GM23338 (cell line): ENCODE data around the gene EIF4E3. TPM values are rescaled to one million over a fixed set of nuclear protein-coding genes. Genes with fewer than 3 reads are reported as not detected.
A peak's percentile ranks its signal among the peaks of the same experiment; 100 is the strongest.

ENCODE experiments used
- ATAC-seq: fragments of 200-7000 bp; cut with Tn5 transposase; 3 replicates; pipeline ENCODE4 v1.9.1; 2020
- DNase-seq: peaks from one replicate; pipeline ENCODE4 v3.0.0-alpha.2; 2015; ENCODE audit warnings: low spot score
- H2AFZ ChIP-seq: fragments of 200-600 bp; sonication (generic); 2 replicates; pipeline ENCODE4 v1.8.0; 2016; ENCODE audit warnings: antibody characterized with exemption, mild to moderate bottlenecking, moderate library complexity
- H3F3A ChIP-seq: fragments of 200-600 bp; sonication (generic); replicated peaks from 2 replicates; pipeline ENCODE4 v1.8.0; 2017; ENCODE audit warnings: antibody characterized with exemption, mixed run types, low read depth
- H3K27ac ChIP-seq: fragments of 200-600 bp; sonication (generic); 2 replicates; pipeline ENCODE4 v1.6.1; 2016; ENCODE audit warnings: low read depth
- H3K27me3 ChIP-seq: fragments of 200-600 bp; sonication (generic); 2 replicates; pipeline ENCODE4 v1.8.0; 2016; ENCODE audit warnings: mild to moderate bottlenecking, mixed run types, moderate library complexity; ENCODE audit not compliant: insufficient read depth
- H3K36me3 ChIP-seq: fragments of 200-600 bp; sonication (generic); 2 replicates; pipeline ENCODE4 v1.8.0; 2016; ENCODE audit warnings: mild to moderate bottlenecking; ENCODE audit not compliant: insufficient read depth
- H3K4me1 ChIP-seq: fragments of 200-600 bp; sonication (generic); 2 replicates; pipeline ENCODE4 v1.8.0; 2016; ENCODE audit warnings: mild to moderate bottlenecking, moderate library complexity; ENCODE audit not compliant: insufficient read depth
- H3K4me2 ChIP-seq: fragments of 200-600 bp; sonication (generic); 2 replicates; pipeline ENCODE4 v1.7.1; 2017; ENCODE audit warnings: mixed run types
- H3K4me3 ChIP-seq: fragments of 200-600 bp; sonication (generic); 2 replicates; pipeline ENCODE4 v1.6.1; 2016; ENCODE audit warnings: mixed run types
- H3K79me2 ChIP-seq: fragments of 200-600 bp; sonication (generic); replicated peaks from 2 replicates; pipeline ENCODE4 v1.8.0; 2017; ENCODE audit warnings: mild to moderate bottlenecking; ENCODE audit not compliant: insufficient read depth
- H3K9me2 ChIP-seq: fragments of 200-600 bp; sonication (generic); 2 replicates; pipeline ENCODE4 v1.8.0; 2017; ENCODE audit not compliant: insufficient read depth
- H4K20me1 ChIP-seq: fragments of 200-600 bp; sonication (generic); replicated peaks from 2 replicates; pipeline ENCODE4 v1.8.0; 2017; ENCODE audit warnings: mild to moderate bottlenecking; ENCODE audit not compliant: insufficient read depth
- H3K27ac Mint-ChIP-seq: 2 replicates; pipeline ENCODE4 v1.8.0; 2020; ENCODE audit warnings: inconsistent platforms, mild to moderate bottlenecking, moderate library complexity, mixed read lengths
- H3K27me3 Mint-ChIP-seq: 3 replicates; pipeline ENCODE4 v1.8.0; 2022; ENCODE audit warnings: low read depth, mild to moderate bottlenecking, moderate library complexity, mixed read lengths, inconsistent platforms; ENCODE audit not compliant: insufficient read depth, poor library complexity
- H3K36me3 Mint-ChIP-seq: 3 replicates; pipeline ENCODE4 v1.8.0; 2021; ENCODE audit warnings: low read depth, mild to moderate bottlenecking, inconsistent platforms, moderate library complexity, mixed read lengths
- H3K4me1 Mint-ChIP-seq: 3 replicates; pipeline ENCODE4 v1.8.0; 2020; ENCODE audit warnings: mild to moderate bottlenecking, inconsistent platforms, mixed read lengths
- H3K4me3 Mint-ChIP-seq: 3 replicates; pipeline ENCODE4 v1.8.0; 2021; ENCODE audit warnings: moderate library complexity, mild to moderate bottlenecking, inconsistent platforms, mixed read lengths
- H3K9me3 Mint-ChIP-seq: 3 replicates; pipeline ENCODE4 v1.8.0; 2020; ENCODE audit warnings: moderate library complexity, mild to moderate bottlenecking, inconsistent platforms, mixed read lengths
- CREB1 ChIP-seq: fragments of 250-450 bp; sonication (Bioruptor Pico); IDR thresholded peaks from 2 replicates; pipeline ENCODE4 v1.5.0; 2020; ENCODE audit warnings: low read depth, mild to moderate bottlenecking, moderate library complexity
- EZH2 ChIP-seq: fragments of 200-600 bp; sonication (generic); IDR thresholded peaks from one replicate; pipeline ENCODE4 v1.8.0; 2017; ENCODE audit warnings: antibody characterized with exemption, mild to moderate bottlenecking, low read depth; ENCODE audit not compliant: unreplicated experiment
- EZH2phosphoT487 ChIP-seq: fragments of 200-600 bp; sonication (generic); IDR thresholded peaks from one replicate; pipeline ENCODE4 v1.8.1; 2018; ENCODE audit warnings: antibody characterized with exemption; ENCODE audit not compliant: unreplicated experiment
- JUNB ChIP-seq: IDR thresholded peaks from one replicate; pipeline ENCODE4 v1.6.1; 2016; ENCODE audit warnings: antibody characterized with exemption; ENCODE audit not compliant: unreplicated experiment
- STAT1 ChIP-seq: IDR thresholded peaks from one replicate; pipeline ENCODE4 v1.6.1; 2016; ENCODE audit warnings: antibody characterized with exemption; ENCODE audit not compliant: unreplicated experiment
- polyA plus RNA-seq: library from polyadenylated mRNA; unstranded; fragments of >200 nt; fragmentation: Nextera tagmentation; extraction: Ambion mirVana; gene quantifications from 2 replicates; pipeline ENCODE4 v1.2.1, GENCODE V29; 2016
- total RNA-seq: library from RNA; depleted of rRNA; stranded (reverse); fragments of >200 nt; shearing (Covaris generic); gene quantifications from 2 replicates; pipeline ENCODE4 v1.2.3, GENCODE V29; 2014
- TF ChIP-seq, protein P1 (sequence below): fragments of 250-450 bp; sonication (Bioruptor Pico); IDR thresholded peaks from 2 replicates; pipeline ENCODE4 v1.5.0; 2020; ENCODE audit warnings: mild to moderate bottlenecking, moderate library complexity
- TF ChIP-seq, protein P2 (sequence below): IDR thresholded peaks from one replicate; pipeline ENCODE4 v1.6.1; 2018; ENCODE audit warnings: antibody characterized with exemption; ENCODE audit not compliant: unreplicated experiment

EIF4E3 gene
- total and polyA plus RNA-seq, 2 experiments from 2014 or later, result 6.0 to 9.7 TPM

DNA sequence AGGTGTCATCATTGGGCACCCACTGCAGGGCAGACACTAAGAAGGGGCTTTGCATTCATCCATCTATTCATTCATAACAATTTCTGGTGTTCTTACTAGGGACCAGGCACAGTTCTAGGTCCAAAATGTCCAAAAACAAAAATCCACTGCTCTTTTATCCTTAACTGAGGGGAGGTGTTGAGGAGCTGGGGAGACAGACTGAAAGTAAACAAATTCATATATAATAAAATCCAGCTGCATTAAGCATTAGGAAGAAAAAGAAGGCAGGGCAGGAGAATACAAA lies 1.1 kb downstream of the EIF4E3 start:
- H3K36me3 ChIP-seq, result no peaks in the 10 kb centered on the region
- H3K27ac Mint-ChIP-seq, result no peak overlapping the region
- no peaks in the 10 kb centered on the region; the same call in 2 of the 3 replicates for H3K9me3 Mint-ChIP-seq
- H3K4me1 ChIP-seq, result peaks cover 15% of the 10 kb centered on the region
- no peak overlapping the region for H2AFZ ChIP-seq
- H3K9me2 ChIP-seq, result no peaks in the 10 kb centered on the region
- H3K4me3 Mint-ChIP-seq, result peak overlapping the region; percentile 78
- H3K4me1 Mint-ChIP-seq, result peaks cover 28% of the 10 kb centered on the region
- DNase-seq (no peak), ATAC-seq (no peak)
- H3K27ac ChIP-seq, result no peak overlapping the region
- H3F3A ChIP-seq, result 0 out of 2 replicates have a peak, but pooled peaks cover 5% of the 10 kb centered on the region
- peak overlapping the region; percentile 98 for H3K4me2 ChIP-seq
- H3K79me2 ChIP-seq, result peaks cover 6% of the 10 kb centered on the region; the same call in 1 of the 2 replicates
- H3K27me3 ChIP-seq, result peaks cover 31% of the 10 kb centered on the region
- TF ChIP-seq, protein P1, sequence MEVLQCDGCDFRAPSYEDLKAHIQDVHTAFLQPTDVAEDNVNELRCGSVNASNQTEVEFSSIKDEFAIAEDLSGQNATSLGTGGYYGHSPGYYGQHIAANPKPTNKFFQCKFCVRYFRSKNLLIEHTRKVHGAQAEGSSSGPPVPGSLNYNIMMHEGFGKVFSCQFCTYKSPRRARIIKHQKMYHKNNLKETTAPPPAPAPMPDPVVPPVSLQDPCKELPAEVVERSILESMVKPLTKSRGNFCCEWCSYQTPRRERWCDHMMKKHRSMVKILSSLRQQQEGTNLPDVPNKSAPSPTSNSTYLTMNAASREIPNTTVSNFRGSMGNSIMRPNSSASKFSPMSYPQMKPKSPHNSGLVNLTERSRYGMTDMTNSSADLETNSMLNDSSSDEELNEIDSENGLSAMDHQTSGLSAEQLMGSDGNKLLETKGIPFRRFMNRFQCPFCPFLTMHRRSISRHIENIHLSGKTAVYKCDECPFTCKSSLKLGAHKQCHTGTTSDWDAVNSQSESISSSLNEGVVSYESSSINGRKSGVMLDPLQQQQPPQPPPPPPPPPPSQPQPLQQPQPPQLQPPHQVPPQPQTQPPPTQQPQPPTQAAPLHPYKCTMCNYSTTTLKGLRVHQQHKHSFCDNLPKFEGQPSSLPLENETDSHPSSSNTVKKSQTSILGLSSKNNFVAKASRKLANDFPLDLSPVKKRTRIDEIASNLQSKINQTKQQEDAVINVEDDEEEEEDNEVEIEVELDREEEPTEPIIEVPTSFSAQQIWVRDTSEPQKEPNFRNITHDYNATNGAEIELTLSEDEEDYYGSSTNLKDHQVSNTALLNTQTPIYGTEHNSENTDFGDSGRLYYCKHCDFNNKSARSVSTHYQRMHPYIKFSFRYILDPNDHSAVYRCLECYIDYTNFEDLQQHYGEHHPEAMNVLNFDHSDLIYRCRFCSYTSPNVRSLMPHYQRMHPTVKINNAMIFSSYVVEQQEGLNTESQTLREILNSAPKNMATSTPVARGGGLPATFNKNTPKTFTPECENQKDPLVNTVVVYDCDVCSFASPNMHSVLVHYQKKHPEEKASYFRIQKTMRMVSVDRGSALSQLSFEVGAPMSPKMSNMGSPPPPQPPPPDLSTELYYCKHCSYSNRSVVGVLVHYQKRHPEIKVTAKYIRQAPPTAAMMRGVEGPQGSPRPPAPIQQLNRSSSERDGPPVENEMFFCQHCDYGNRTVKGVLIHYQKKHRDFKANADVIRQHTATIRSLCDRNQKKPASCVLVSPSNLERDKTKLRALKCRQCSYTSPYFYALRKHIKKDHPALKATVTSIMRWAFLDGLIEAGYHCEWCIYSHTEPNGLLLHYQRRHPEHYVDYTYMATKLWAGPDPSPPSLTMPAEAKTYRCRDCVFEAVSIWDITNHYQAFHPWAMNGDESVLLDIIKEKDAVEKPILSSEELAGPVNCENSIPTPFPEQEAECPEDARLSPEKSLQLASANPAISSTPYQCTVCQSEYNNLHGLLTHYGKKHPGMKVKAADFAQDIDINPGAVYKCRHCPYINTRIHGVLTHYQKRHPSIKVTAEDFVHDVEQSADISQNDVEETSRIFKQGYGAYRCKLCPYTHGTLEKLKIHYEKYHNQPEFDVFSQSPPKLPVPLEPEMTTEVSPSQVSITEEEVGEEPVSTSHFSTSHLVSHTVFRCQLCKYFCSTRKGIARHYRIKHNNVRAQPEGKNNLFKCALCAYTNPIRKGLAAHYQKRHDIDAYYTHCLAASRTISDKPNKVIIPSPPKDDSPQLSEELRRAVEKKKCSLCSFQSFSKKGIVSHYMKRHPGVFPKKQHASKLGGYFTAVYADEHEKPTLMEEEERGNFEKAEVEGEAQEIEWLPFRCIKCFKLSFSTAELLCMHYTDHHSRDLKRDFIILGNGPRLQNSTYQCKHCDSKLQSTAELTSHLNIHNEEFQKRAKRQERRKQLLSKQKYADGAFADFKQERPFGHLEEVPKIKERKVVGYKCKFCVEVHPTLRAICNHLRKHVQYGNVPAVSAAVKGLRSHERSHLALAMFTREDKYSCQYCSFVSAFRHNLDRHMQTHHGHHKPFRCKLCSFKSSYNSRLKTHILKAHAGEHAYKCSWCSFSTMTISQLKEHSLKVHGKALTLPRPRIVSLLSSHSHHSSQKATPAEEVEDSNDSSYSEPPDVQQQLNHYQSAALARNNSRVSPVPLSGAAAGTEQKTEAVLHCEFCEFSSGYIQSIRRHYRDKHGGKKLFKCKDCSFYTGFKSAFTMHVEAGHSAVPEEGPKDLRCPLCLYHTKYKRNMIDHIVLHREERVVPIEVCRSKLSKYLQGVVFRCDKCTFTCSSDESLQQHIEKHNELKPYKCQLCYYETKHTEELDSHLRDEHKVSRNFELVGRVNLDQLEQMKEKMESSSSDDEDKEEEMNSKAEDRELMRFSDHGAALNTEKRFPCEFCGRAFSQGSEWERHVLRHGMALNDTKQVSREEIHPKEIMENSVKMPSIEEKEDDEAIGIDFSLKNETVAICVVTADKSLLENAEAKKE (CRISPR knock-in tag), result no peak
- TF ChIP-seq EZH2, result peak; percentile 34
- TF ChIP-seq JUNB, result no peak
- TF ChIP-seq EZH2phosphoT487, result no peak
- peaks cover 34% of the 10 kb centered on the region for H3K27me3 Mint-ChIP-seq
- no peaks in the 10 kb centered on the region; the same call in 2 of the 3 replicates for H3K36me3 Mint-ChIP-seq
- H3K4me3 ChIP-seq, result peak overlapping the region; percentile 82
- H4K20me1 ChIP-seq, result peaks cover 4% of the 10 kb centered on the region; the same call in 1 of the 2 replicates

DNA sequence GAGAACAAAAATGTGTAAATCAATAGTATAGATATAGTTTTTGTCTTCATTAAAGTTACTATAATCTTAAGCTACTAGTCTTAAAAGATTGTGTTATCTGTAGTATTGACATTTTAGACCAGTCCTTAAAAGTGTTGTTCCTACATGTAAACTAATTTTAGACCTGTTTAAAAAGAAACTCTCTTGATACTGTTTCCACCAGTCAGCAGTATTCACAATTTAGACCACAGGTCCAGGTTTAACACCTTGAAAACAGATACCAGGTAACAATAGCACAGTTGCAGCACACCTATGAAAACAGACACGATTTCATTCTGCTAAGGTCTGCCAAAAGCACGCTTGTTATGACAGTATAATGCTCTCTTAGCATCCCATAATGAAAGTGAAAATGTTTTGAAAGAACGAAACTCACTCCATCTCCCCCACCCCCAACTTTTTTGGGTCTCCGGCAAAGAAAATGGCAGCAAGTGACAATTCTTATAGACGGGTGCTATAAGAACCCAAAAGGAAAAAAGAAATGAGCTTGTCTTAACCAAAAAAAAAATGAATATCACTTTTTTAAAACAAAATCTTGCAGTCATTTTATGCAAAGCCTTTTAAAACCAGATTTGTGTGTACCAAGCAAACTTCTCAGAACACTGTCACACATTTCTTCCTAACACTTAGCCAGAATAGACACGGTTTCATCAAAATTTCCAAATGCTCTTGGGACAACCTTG lies 1.6 kb downstream of the EIF4E3 start:
- no peak overlapping the region for H3K27ac Mint-ChIP-seq
- peaks cover 26% of the 10 kb centered on the region for H3K4me1 Mint-ChIP-seq
- H3K9me3 Mint-ChIP-seq, result no peaks in the 10 kb centered on the region; the same call in 2 of the 3 replicates
- H3K27me3 ChIP-seq, result peaks cover 31% of the 10 kb centered on the region
- peak overlapping the region; percentile 78 for H3K4me3 Mint-ChIP-seq
- H3K27me3 Mint-ChIP-seq, result peaks cover 34% of the 10 kb centered on the region
- peaks cover 4% of the 10 kb centered on the region; the same call in 1 of the 2 replicates for H4K20me1 ChIP-seq
- peaks cover 12% of the 10 kb centered on the region for H3K4me1 ChIP-seq
- H3K4me2 ChIP-seq, result peak overlapping the region; percentile 98
- peak overlapping the region; percentile 82 for H3K4me3 ChIP-seq
- H3F3A ChIP-seq, result 0 out of 2 replicates have a peak, but pooled peaks cover under 1% of the 10 kb centered on the region
- H3K79me2 ChIP-seq, result peaks cover 6% of the 10 kb centered on the region; the same call in 1 of the 2 replicates
- no peaks in the 10 kb centered on the region; the same call in 2 of the 3 replicates for H3K36me3 Mint-ChIP-seq
- H3K9me2 ChIP-seq, result no peaks in the 10 kb centered on the region
- H3K27ac ChIP-seq, result no peak overlapping the region
- no peak for ATAC-seq
- no peak overlapping the region for H2AFZ ChIP-seq
- H3K36me3 ChIP-seq, result no peaks in the 10 kb centered on the region
- DNase-seq, result no peak
- no peak for TF ChIP-seq STAT1
- TF ChIP-seq, protein P2, sequence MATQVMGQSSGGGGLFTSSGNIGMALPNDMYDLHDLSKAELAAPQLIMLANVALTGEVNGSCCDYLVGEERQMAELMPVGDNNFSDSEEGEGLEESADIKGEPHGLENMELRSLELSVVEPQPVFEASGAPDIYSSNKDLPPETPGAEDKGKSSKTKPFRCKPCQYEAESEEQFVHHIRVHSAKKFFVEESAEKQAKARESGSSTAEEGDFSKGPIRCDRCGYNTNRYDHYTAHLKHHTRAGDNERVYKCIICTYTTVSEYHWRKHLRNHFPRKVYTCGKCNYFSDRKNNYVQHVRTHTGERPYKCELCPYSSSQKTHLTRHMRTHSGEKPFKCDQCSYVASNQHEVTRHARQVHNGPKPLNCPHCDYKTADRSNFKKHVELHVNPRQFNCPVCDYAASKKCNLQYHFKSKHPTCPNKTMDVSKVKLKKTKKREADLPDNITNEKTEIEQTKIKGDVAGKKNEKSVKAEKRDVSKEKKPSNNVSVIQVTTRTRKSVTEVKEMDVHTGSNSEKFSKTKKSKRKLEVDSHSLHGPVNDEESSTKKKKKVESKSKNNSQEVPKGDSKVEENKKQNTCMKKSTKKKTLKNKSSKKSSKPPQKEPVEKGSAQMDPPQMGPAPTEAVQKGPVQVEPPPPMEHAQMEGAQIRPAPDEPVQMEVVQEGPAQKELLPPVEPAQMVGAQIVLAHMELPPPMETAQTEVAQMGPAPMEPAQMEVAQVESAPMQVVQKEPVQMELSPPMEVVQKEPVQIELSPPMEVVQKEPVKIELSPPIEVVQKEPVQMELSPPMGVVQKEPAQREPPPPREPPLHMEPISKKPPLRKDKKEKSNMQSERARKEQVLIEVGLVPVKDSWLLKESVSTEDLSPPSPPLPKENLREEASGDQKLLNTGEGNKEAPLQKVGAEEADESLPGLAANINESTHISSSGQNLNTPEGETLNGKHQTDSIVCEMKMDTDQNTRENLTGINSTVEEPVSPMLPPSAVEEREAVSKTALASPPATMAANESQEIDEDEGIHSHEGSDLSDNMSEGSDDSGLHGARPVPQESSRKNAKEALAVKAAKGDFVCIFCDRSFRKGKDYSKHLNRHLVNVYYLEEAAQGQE, result no peak
- no peak for TF ChIP-seq EZH2
- TF ChIP-seq CREB1, result no peak
